ENCODE measurements around the gene NRXN3. TPM values are rescaled to one million over a fixed set of nuclear protein-coding genes. Genes with fewer than 3 reads are reported as not detected.

Gene NRXN3
- polyA plus RNA-seq, 1 of the 3 experiments (the other 2 are of a cell fraction): 1.6 TPM

DNA sequence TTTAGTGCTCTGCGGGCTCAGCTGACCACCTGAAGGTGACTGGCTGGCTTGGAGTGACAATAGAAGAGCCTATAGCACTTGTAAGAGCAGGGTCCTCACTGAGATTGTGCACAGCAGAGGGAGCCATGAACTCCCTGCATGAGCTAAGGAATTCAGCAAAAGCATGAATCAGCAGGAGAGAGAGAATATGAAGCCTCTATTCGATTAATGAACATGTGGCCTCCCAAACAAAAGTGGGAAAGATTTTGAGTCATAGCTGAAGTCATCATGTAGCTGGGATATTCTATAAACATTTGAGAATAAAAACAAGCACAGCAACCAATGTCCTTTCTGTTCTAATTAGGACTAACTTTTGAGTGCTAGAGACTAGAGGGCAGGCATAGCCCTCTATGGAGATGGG lies 1414.5 kb downstream of the NRXN3 start (continued):
- TF ChIP-seq EZH2phosphoT487 (IDR thresholded peaks at IDR 0.05; ENCODE audit: borderline replicate concordance, low read depth): no peak
- no peak for TF ChIP-seq MEF2A (IDR thresholded peaks at IDR 0.05; ENCODE audit: borderline replicate concordance, low read depth)
- TF ChIP-seq, protein P1, sequence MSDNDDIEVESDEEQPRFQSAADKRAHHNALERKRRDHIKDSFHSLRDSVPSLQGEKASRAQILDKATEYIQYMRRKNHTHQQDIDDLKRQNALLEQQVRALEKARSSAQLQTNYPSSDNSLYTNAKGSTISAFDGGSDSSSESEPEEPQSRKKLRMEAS (IDR thresholded peaks at IDR 0.05; ENCODE audit: low read depth): peak; percentile 89
- TF ChIP-seq, protein P2, sequence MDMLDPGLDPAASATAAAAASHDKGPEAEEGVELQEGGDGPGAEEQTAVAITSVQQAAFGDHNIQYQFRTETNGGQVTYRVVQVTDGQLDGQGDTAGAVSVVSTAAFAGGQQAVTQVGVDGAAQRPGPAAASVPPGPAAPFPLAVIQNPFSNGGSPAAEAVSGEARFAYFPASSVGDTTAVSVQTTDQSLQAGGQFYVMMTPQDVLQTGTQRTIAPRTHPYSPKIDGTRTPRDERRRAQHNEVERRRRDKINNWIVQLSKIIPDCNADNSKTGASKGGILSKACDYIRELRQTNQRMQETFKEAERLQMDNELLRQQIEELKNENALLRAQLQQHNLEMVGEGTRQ (IDR thresholded peaks at IDR 0.05; ENCODE audit: borderline replicate concordance, low read depth, low read length): no peak
- TF ChIP-seq TEAD4 (IDR thresholded peaks at IDR 0.05; ENCODE audit: borderline replicate concordance, insufficient read depth): peak; percentile 47; the same call in 1 of the 2 replicates
- TF ChIP-seq FOXM1 (IDR thresholded peaks at IDR 0.05; ENCODE audit: low read depth): no peak
- no peak for TF ChIP-seq ELF1 (IDR thresholded peaks at IDR 0.05)

DNA sequence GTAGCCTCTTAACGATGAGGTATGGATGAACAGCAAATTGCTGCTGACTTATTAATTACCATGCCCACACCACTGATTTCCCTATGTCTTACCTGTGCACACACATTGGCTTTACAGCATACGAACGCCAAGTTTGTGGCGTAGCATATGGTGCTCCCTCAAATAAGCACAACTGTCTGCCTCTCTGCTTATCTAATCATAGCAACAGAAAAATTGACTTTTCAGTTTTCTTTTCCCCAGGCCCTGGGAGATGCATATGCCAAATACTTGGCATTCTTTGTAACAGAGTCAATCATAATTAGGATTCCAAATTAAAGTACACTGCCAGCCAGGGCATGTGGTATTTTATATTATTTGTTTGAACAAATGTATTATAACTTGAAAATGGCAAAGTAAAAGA lies 1415.7 kb downstream of the NRXN3 start:
- H3K9me2 ChIP-seq: no peaks in the 10 kb centered on the region
- no peak for TF ChIP-seq MEF2A (IDR thresholded peaks at IDR 0.05; ENCODE audit: borderline replicate concordance, low read depth)
- TF ChIP-seq, protein P3, sequence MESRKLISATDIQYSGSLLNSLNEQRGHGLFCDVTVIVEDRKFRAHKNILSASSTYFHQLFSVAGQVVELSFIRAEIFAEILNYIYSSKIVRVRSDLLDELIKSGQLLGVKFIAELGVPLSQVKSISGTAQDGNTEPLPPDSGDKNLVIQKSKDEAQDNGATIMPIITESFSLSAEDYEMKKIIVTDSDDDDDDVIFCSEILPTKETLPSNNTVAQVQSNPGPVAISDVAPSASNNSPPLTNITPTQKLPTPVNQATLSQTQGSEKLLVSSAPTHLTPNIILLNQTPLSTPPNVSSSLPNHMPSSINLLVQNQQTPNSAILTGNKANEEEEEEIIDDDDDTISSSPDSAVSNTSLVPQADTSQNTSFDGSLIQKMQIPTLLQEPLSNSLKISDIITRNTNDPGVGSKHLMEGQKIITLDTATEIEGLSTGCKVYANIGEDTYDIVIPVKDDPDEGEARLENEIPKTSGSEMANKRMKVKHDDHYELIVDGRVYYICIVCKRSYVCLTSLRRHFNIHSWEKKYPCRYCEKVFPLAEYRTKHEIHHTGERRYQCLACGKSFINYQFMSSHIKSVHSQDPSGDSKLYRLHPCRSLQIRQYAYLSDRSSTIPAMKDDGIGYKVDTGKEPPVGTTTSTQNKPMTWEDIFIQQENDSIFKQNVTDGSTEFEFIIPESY (IDR thresholded peaks at IDR 0.05; ENCODE audit: borderline replicate concordance, low read depth): no peak
- TF ChIP-seq TEAD4 (IDR thresholded peaks at IDR 0.05; ENCODE audit: borderline replicate concordance, insufficient read depth): peak; percentile 64; the same call in 1 of the 2 replicates
- peak; percentile 44 for TF ChIP-seq TCF12 (IDR thresholded peaks at IDR 0.05)
- TF ChIP-seq FOSL2 (IDR thresholded peaks at IDR 0.05; ENCODE audit: borderline replicate concordance, low read depth): peak; percentile 42; the same call in 1 of the 2 replicates
- peak in 1 of 2 experiments; percentile 61; a peak in 1 of 4 replicates for TF ChIP-seq EP300 (IDR thresholded peaks at IDR 0.05; ENCODE audit: borderline replicate concordance in 1 of 2, low read depth in 1 of 2, low read length in 1 of 2)
- TF ChIP-seq, protein P4, sequence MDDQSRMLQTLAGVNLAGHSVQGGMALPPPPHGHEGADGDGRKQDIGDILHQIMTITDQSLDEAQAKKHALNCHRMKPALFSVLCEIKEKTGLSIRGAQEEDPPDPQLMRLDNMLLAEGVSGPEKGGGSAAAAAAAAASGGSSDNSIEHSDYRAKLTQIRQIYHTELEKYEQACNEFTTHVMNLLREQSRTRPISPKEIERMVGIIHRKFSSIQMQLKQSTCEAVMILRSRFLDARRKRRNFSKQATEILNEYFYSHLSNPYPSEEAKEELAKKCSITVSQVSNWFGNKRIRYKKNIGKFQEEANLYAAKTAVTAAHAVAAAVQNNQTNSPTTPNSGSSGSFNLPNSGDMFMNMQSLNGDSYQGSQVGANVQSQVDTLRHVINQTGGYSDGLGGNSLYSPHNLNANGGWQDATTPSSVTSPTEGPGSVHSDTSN (IDR thresholded peaks at IDR 0.05): peak; percentile 46
- H3K79me2 ChIP-seq (ENCODE audit: insufficient read depth): no peaks in the 10 kb centered on the region
- H3K4me3 ChIP-seq (ENCODE audit: low read depth in 2 of 2, low read length in 1 of 2): no peak overlapping the region
- peak overlapping the region in 1 of 2 experiments; percentile 80; a peak in 2 of 4 replicates for H3K27ac ChIP-seq (ENCODE audit: low read depth in 2 of 2, low read length in 1 of 2)
- H3K9ac ChIP-seq: no peak overlapping the region
- ChIA-PET POLR2A (no interaction called here), CTCF (no interaction called here)
- peaks cover 2% of the 10 kb centered on the region for H3F3A ChIP-seq (replicated peaks; ENCODE audit: insufficient read depth)
- peaks cover 0 to 44% of the 10 kb centered on the region in 2 experiments; a peak in 2 of 4 replicates for H3K4me1 ChIP-seq (ENCODE audit: control insufficient read depth in 1 of 2, insufficient read depth in 2 of 2, low read depth in 1 of 2, low read length in 1 of 2)
- H3K4me2 ChIP-seq: 0 out of 2 replicates have a peak overlapping the region, but pooled peaks have one; percentile 11
- WGBS (ENCODE audit: low lambda C conversion rate): 70% methylated on average over 4 of the region's 4 CpGs
- H3K27me3 ChIP-seq (ENCODE audit: insufficient read depth): no peaks in the 10 kb centered on the region
- no peaks in the 10 kb centered on the region for H3K9me3 ChIP-seq
- H3K36me3 ChIP-seq (replicated peaks in 1 of 2; ENCODE audit: control insufficient read depth in 1 of 2, insufficient read depth in 2 of 2, low read length in 1 of 2): no peaks in the 10 kb centered on the region
- no peaks in the 10 kb centered on the region for H4K20me1 ChIP-seq (ENCODE audit: insufficient read depth)
- DNase-seq: no peak
- H2AFZ ChIP-seq (ENCODE audit: low read depth): no peak overlapping the region

Data from SK-N-SH (cell line).